Fibroblast of pulmonary artery (primary cell): ENCODE results near the gene SKI.

Experiments used
- DNase-seq: peaks from one replicate; pipeline ENCODE4 v3.0.0-alpha.2; 2010; ENCODE audit warnings: low read depth
- H3K4me3 ChIP-seq: replicated peaks from 2 replicates; pipeline ENCODE4 v1.5.1; 2011; ENCODE audit warnings: low read depth, mild to moderate bottlenecking, control low read depth, low read length, moderate library complexity
- TF ChIP-seq, protein P1 (sequence below): IDR thresholded peaks from 2 replicates; pipeline ENCODE4 v1.5.1; 2011; ENCODE audit warnings: mild to moderate bottlenecking, control low read depth, low read length, inconsistent platforms; ENCODE audit errors: missing control alignments

SKI gene

DNA sequence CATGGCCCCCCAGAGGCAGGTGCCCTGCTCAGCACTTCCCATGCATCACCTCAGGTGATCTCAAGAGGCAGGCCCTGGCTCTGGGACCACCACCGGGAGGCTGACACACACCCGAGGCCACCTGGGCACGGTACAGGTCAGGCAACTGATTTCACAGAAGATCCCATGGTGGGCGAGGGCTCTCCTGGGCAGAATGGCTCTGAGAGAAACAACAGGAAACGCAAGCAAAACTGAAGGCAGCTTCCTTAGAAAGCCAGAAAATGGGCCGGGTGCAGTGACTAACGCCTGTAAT lies 11.4 kb upstream of the SKI start:
- TF ChIP-seq, protein P1, sequence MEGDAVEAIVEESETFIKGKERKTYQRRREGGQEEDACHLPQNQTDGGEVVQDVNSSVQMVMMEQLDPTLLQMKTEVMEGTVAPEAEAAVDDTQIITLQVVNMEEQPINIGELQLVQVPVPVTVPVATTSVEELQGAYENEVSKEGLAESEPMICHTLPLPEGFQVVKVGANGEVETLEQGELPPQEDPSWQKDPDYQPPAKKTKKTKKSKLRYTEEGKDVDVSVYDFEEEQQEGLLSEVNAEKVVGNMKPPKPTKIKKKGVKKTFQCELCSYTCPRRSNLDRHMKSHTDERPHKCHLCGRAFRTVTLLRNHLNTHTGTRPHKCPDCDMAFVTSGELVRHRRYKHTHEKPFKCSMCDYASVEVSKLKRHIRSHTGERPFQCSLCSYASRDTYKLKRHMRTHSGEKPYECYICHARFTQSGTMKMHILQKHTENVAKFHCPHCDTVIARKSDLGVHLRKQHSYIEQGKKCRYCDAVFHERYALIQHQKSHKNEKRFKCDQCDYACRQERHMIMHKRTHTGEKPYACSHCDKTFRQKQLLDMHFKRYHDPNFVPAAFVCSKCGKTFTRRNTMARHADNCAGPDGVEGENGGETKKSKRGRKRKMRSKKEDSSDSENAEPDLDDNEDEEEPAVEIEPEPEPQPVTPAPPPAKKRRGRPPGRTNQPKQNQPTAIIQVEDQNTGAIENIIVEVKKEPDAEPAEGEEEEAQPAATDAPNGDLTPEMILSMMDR: no peak
- H3K4me3 ChIP-seq: no peak overlapping the region
- DNase-seq: no peak

DNA sequence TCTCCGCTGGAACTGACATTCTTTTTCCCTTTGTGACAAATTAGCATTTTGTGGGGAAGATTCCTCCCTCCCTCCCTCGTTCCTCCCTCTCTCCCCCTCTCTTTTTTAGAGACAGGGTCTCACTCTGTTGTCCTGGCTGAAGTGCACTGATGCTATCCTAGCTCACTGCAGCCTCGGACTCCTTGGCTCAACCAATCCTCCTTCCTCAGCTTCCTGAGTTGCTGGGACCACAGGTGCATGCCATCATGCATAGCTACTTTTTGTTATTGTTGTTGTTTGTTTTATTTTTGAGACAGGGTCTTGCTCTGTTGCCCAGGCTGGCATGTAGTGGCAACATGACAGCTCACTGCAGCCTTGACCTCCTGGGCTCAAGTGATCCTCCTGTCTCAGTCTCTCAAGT lies 6.8 kb upstream of the SKI start:
- TF ChIP-seq, protein P1: no peak
- no peak for DNase-seq
- H3K4me3 ChIP-seq: no peak overlapping the region

DNA sequence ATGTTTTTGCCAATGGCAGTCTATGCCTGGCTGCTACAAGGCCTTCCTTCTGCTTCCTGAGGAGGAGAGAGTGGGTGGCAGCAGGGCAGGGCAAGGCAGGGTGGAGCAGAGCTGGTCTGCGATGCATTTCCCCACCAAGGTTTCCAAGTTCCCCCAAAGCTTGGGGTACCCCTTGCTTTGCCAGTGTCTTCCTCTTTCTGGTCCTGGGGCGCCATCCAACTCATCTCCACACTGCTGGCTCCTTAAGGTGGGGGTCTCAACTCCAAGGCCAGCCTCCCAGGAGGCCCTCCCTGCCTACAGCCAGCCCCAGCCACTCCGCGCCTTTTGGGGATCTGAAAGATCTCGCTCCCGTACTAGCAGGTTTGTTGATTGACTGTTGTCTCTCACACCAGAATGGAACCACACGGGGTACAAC lies 3.9 kb upstream of the SKI start:
- TF ChIP-seq, protein P1: no peak
- DNase-seq: no peak
- no peak overlapping the region for H3K4me3 ChIP-seq

DNA sequence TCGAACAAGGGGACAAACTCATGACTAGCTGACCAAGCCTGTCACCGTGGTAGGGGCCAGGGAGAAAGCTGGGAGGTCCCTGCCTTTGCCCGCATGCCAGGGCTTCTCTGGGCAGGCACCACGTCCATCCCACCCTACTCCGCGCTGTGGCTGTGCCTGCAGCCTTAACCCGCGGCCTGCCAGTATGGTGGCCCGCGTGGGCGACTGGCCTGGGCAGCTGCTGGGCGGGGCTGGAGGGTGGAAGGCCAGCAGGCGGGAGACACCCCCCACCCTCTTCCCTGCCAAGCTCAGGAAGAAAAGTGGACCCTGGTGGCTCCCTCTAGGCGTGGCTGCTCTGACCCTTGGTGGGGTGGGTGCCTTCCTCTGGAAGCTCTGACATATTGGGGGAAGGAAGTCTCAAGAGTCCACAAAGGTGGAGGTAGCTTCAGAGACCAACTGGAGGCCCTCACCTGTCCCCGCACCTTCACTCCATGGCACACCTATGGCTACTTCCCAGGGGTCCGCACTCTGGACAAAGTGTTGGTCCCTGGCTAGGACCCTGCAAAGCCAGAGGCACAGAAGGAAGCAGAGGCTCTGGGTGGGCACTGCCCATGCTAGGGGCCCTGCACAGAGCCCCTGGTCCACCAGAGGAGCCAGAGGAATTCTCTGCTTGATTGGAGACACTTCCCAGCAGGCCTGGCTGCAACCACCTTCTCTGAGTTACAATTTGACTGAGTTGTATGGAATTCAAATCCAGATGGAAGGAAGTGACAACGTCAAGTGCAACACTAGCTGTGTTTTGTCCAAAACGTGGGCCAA lies 3.3 kb upstream of the SKI start:
- H3K4me3 ChIP-seq: no peak overlapping the region
- DNase-seq: no peak

DNA sequence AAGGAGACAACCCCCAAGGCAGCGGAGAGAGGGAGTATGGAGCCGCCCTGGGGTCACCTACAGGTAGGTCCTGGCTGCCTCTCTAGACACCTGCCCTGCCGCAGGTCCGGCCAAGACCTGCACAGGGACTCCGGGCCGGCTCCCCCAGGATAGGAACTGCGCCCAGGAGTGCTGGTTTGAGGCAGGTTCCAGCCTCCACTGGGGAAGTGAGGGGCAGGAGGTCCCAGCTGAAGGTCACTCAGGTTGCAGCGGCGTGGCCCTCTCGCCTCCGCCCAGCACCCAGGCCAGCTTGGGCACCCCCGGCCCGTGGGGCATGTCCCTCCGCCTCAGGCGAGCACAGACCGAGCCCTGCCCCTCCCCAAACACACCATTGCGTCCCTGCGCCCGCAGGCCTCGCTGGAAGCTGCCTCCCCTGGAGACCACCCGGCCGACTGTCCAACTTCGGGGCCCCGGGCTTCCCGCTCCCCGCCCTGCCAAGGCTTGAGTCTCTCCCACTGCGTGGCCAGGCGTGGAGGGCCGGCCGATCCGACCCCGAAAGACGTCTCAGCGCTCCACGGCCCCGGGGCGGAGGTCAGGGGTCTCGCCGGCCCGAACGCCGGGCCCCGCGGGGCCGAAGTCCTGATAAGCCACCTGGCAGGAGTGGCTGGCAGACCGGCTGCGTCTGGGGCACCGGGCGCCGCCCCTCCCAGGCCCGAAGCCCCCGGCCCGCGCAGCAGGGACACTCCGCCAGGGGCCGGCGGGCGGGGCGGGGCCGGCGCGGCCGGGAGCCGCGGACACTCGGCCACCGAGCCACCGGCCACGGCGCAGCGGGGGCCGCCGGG lies 1.4 kb upstream of the SKI start:
- DNase-seq: no peak
- TF ChIP-seq, protein P1: no peak
- H3K4me3 ChIP-seq: peak overlapping the region; percentile 67

More for the DNA sequence above, 3.3 kb upstream of the SKI start:
- TF ChIP-seq, protein P1: no peak

DNA sequence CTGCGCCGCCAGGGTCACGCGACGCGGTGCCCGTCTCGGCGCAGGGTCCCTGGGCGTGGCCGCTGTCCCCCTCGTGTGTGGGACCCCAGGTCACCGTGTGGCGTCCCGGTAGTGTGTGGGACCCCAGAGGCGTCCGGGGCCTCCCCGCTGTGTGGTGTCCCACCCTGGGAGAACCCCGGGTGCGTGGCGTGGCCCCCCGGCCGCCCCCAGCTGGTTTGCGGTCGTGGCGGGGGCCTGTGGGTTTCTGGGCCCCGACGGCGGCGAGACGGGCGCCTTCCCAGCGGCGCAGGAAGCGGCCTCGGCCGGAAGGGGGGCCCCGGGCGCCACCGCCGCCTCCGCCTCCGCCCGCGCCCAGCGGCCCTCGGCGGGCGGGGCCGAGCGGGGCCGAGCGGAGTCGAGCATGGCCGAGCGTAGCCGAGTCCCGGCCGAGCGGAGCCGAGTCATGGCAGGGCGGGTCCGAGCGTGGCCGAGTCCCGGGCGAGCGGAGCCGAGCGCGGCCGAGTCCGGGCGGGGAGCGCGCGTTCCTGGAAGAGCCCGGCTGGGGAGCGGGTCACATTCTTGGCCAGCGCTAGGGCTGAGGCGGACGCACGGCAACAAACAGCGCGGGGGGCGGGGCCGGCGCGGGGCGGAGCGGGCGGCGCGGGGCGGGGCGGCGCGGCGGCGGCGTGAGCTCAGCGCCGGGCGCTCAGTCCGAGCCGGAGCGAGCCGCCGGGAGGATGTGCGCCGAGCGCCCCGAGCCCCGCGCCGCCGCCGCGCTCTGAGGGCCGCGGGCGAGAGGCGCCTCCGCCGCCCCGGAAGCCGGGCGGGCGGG lies 568 bp upstream of the SKI start:
- TF ChIP-seq, protein P1: no peak
- peak; percentile 98 for DNase-seq
- H3K4me3 ChIP-seq: peak overlapping the region; percentile 67
